H1 (cell line): Measurements from ENCODE around the gene NXPH4. TPM values are rescaled to one million over a fixed set of nuclear protein-coding genes. Genes with fewer than 3 reads are reported as not detected.
A peak's percentile ranks its signal among the peaks of the same experiment; 100 is the strongest.

Source experiments
- CTCF ChIA-PET: fragments of 300-600 bp; sonication (Branson Sonifier 250); formaldehyde crosslinking; loops from one replicate; lab custom pipeline; 2021; ENCODE audit not compliant: partially characterized antibody; lab: Charles Lee
- POLR2A ChIA-PET: fragments of 300-600 bp; sonication (Branson Sonifier 250); formaldehyde crosslinking; loops from one replicate; lab custom pipeline; 2021; ENCODE audit warnings: inconsistent platforms; ENCODE audit not compliant: partially characterized antibody; lab: Charles Lee
- DNase-seq, 2 experiments: peaks; one replicate each; pipeline versions ENCODE4 v3.0.0 to v3.0.0-alpha.2; 2010 to 2022; ENCODE audit warnings: low spot score in 2 of 2, low read depth in 1 of 2, mixed read lengths in 1 of 2
- FAIRE-seq: peaks from 2 replicates; lab custom pipeline; 2011; peaks lifted over from hg19 to GRCh38; lab: Jason Lieb, UNC
- H2AFZ ChIP-seq: 2 replicates; pipeline ENCODE4 v1.8.1; 2012; ENCODE audit warnings: low read length, inconsistent platforms
- H2AK5ac ChIP-seq: 2 replicates; pipeline ENCODE4 v1.6.1; 2013; ENCODE audit warnings: low read depth, low read length
- H2BK120ac ChIP-seq: replicated peaks from 2 replicates; pipeline ENCODE3; 2013; ENCODE audit warnings: low read depth, low read length, inconsistent platforms
- H2BK12ac ChIP-seq: 2 replicates; pipeline ENCODE4 v1.6.1; 2013; ENCODE audit warnings: low read depth, low read length
- H2BK15ac ChIP-seq: 2 replicates; pipeline ENCODE4 v1.6.1; 2013; ENCODE audit warnings: low read length
- H2BK20ac ChIP-seq: 2 replicates; pipeline ENCODE4 v1.6.1; 2013; ENCODE audit warnings: low read length
- H2BK5ac ChIP-seq: 2 replicates; pipeline ENCODE4 v1.6.1; 2013; ENCODE audit warnings: low read depth, low read length
- H3K14ac ChIP-seq: 2 replicates; pipeline ENCODE4 v1.6.1; 2013; ENCODE audit warnings: inconsistent platforms; ENCODE audit not compliant: insufficient read length
- H3K18ac ChIP-seq: 2 replicates; pipeline ENCODE4 v1.6.1; 2013; ENCODE audit warnings: low read length; ENCODE audit errors: extremely low read depth
- H3K23ac ChIP-seq: 2 replicates; pipeline ENCODE4 v1.6.1; 2013; ENCODE audit warnings: inconsistent platforms; ENCODE audit not compliant: insufficient read length
- H3K23me2 ChIP-seq: 2 replicates; pipeline ENCODE4 v1.6.1; 2013; ENCODE audit warnings: low read depth, low read length
- H3K27ac ChIP-seq: 2 replicates; pipeline ENCODE4 v1.6.1; 2011; ENCODE audit warnings: low read depth, low read length, inconsistent platforms
- H3K27me3 ChIP-seq, 4 experiments: replicated peaks in 1 of 4; 1 replicate in 1 of 4; 2 replicates in 3 of 4; pipeline versions ENCODE4 v1.6.1 to v1.8.1; 2011 to 2013; ENCODE audit warnings: low read length in 3 of 4, mild to moderate bottlenecking in 3 of 4, inconsistent platforms in 2 of 4, mixed read lengths in 2 of 4, moderate library complexity in 1 of 4; ENCODE audit not compliant: control insufficient read depth in 3 of 4, insufficient read depth in 3 of 4; ENCODE audit errors: extremely low read depth in 1 of 4
- H3K36me3 ChIP-seq, 4 experiments: 2 replicates each; pipeline versions ENCODE4 v1.6.1 to v1.8.1; 2011 to 2013; ENCODE audit warnings: mild to moderate bottlenecking in 4 of 4, low read length in 3 of 4, moderate library complexity in 2 of 4, control low read depth in 1 of 4, inconsistent platforms in 1 of 4; ENCODE audit not compliant: insufficient read depth in 4 of 4, control insufficient read depth in 2 of 4
- H3K4ac ChIP-seq: replicated peaks from 2 replicates; pipeline ENCODE3; 2013; ENCODE audit warnings: low read length, low read depth, mixed read lengths, inconsistent platforms; ENCODE audit not compliant: insufficient read length
- H3K4me1 ChIP-seq, 4 experiments: replicated peaks in 1 of 4; 1 replicate in 1 of 4; 2 replicates in 3 of 4; pipeline versions ENCODE4 v1.6.1 to v1.8.1; 2011 to 2013; ENCODE audit warnings: low read length in 3 of 4, inconsistent platforms in 2 of 4, mixed read lengths in 1 of 4; ENCODE audit not compliant: insufficient read depth in 4 of 4, control insufficient read depth in 3 of 4
- H3K4me2 ChIP-seq, 2 experiments: 2 replicates each; pipeline versions ENCODE4 v1.6.1 to v1.8.1; 2011 to 2013; ENCODE audit warnings: low read depth in 2 of 2, low read length in 2 of 2, control low read depth in 1 of 2, inconsistent platforms in 1 of 2, mild to moderate bottlenecking in 1 of 2; ENCODE audit not compliant: insufficient read depth in 1 of 2
- H3K4me3 ChIP-seq, 4 experiments: fragments of 200-600, 300-600 bp in 1 of 4; sonication (generic), shearing (Covaris generic), sonication (Bioruptor Twin) in 1 of 4; 2 replicates each; pipeline versions ENCODE4 v1.5.1 to v1.8.1; 2011 to 2016; ENCODE audit warnings: low read length in 4 of 4, low read depth in 3 of 4, control low read depth in 2 of 4, inconsistent platforms in 2 of 4, mild to moderate bottlenecking in 2 of 4, mixed read lengths in 1 of 4, moderate library complexity in 1 of 4; ENCODE audit not compliant: insufficient read depth in 2 of 4; ENCODE audit errors: extremely low read depth in 1 of 4
- H3K56ac ChIP-seq: replicated peaks from 2 replicates; pipeline ENCODE3; 2013; ENCODE audit warnings: low read depth, mild to moderate bottlenecking, mixed read lengths, low read length, inconsistent platforms; ENCODE audit not compliant: insufficient read length
- H3K79me1 ChIP-seq: 2 replicates; pipeline ENCODE4 v1.6.1; 2013; ENCODE audit warnings: low read depth, low read length, control low read depth
- H3K79me2 ChIP-seq, 2 experiments: 2 replicates each; pipeline versions ENCODE4 v1.6.1 to v1.8.1; 2012 to 2013; ENCODE audit warnings: low read length in 2 of 2, mild to moderate bottlenecking in 2 of 2, inconsistent platforms in 1 of 2; ENCODE audit not compliant: insufficient read depth in 2 of 2, control insufficient read depth in 1 of 2
- H3K9ac ChIP-seq, 4 experiments: replicated peaks in 1 of 4; 1 replicate in 1 of 4; 2 replicates in 3 of 4; pipeline versions ENCODE4 v1.6.1 to v1.8.1; 2011 to 2013; ENCODE audit warnings: low read depth in 3 of 4, low read length in 3 of 4, control low read depth in 2 of 4, mild to moderate bottlenecking in 2 of 4, moderate library complexity in 2 of 4, inconsistent platforms in 1 of 4; ENCODE audit errors: extremely low read depth in 1 of 4
- H3K9me3 ChIP-seq, 2 experiments: 2 replicates each; pipeline versions ENCODE4 v1.6.1 to v1.8.1; 2012 to 2013; ENCODE audit warnings: mild to moderate bottlenecking in 2 of 2, moderate library complexity in 2 of 2, control low read depth in 1 of 2, inconsistent platforms in 1 of 2, low read depth in 1 of 2, low read length in 1 of 2, mixed read lengths in 1 of 2; ENCODE audit not compliant: insufficient read depth in 2 of 2
- H4K20me1 ChIP-seq, 2 experiments: replicated peaks in 1 of 2; 2 replicates each; pipeline versions ENCODE3 to v1.8.1; 2011 to 2013; ENCODE audit warnings: inconsistent platforms in 2 of 2, low read length in 2 of 2, mild to moderate bottlenecking in 1 of 2; ENCODE audit not compliant: insufficient read depth in 2 of 2, control insufficient read depth in 1 of 2
- H4K5ac ChIP-seq: 2 replicates; pipeline ENCODE4 v1.6.1; 2013; ENCODE audit warnings: low read length, low read depth, mixed read lengths, inconsistent platforms; ENCODE audit not compliant: insufficient read length
- H4K8ac ChIP-seq: 2 replicates; pipeline ENCODE4 v1.8.0; 2013; ENCODE audit warnings: mild to moderate bottlenecking, moderate library complexity, low read length, inconsistent platforms; ENCODE audit not compliant: insufficient read depth; ENCODE audit errors: extremely low read depth
- H4K91ac ChIP-seq: replicated peaks from 2 replicates; pipeline ENCODE3; 2013; ENCODE audit warnings: low read length, mixed read lengths, inconsistent platforms; ENCODE audit not compliant: insufficient read length
- CTCF ChIP-seq, 3 experiments: IDR thresholded peaks; 1 replicate in 2 of 3; 2 replicates in 1 of 3; pipeline versions ENCODE4 v1.5.1 to v1.6.1; 2011; ENCODE audit warnings: low read length in 3 of 3, mild to moderate bottlenecking in 3 of 3, inconsistent platforms in 2 of 3, low read depth in 1 of 3, moderate library complexity in 1 of 3; ENCODE audit not compliant: insufficient read depth in 1 of 3; ENCODE audit errors: control extremely low read depth in 1 of 3
- MAX ChIP-seq: IDR thresholded peaks from 2 replicates; pipeline ENCODE4 v1.6.1; 2012; ENCODE audit warnings: inconsistent platforms
- SRF ChIP-seq: IDR thresholded peaks from 2 replicates; pipeline ENCODE4 v1.6.1; 2011; ENCODE audit warnings: mild to moderate bottlenecking, low read depth, low read length, moderate library complexity
- SUZ12 ChIP-seq: fragments of 200-600 bp; sonication (generic); IDR thresholded peaks from 2 replicates; pipeline ENCODE4 v1.6.1; 2012; ENCODE audit warnings: mild to moderate bottlenecking, inconsistent platforms, low read length, moderate library complexity, mixed read lengths
- WGBS, 2 experiments: shearing (Covaris generic) in 1 of 2; methylation state at CpG; one replicate each; pipeline versions ENCODE4 v1.1.6 to v1.1.7; 2013 to 2015; ENCODE audit warnings: low lambda C conversion rate in 2 of 2, mixed read lengths in 2 of 2, inconsistent platforms in 1 of 2, low coverage in 1 of 2, missing lambda C conversion rate in 1 of 2; ENCODE audit not compliant: insufficient replicate concordance in 2 of 2, insufficient coverage in 1 of 2, insufficient read length in 1 of 2; ENCODE audit errors: extremely low coverage in 1 of 2, missing lambda C conversion rate in 1 of 2; 5-methylcytosine and 5-hydroxymethylcytosine counted together
- polyA plus RNA-seq, 7 experiments: library from polyadenylated mRNA; depleted of rRNA in 3 of 7; stranded (reverse) in 5 of 7; unstranded in 2 of 7; fragments of >200 nt in 5 of 7; fragments of 200-250 nt in 2 of 7; gene quantifications; 1 replicate in 5 of 7; 2 replicates in 1 of 7; 4 replicates in 1 of 7; pipeline versions ENCODE4 v1.2.1 to v1.2.3, GENCODE V29; 2011 to 2013; ENCODE audit warnings: missing spikeins in 2 of 7, mixed read lengths in 2 of 7
- total RNA-seq: library from RNA; stranded (reverse); fragmentation: NEBNext Ultra II Directional; extraction: Animal tissue kit (Norgen Biotek cat#: 25700); gene quantifications from 2 replicates; pipeline ENCODE4 v1.2.1, GENCODE V29; 2021

NXPH4 gene
- total and polyA plus RNA-seq, 2 of the 8 experiments (the other 6 are each of a cell fraction or from before 2014, with no cell fraction given) = 0.92 to 1.7 TPM

DNA sequence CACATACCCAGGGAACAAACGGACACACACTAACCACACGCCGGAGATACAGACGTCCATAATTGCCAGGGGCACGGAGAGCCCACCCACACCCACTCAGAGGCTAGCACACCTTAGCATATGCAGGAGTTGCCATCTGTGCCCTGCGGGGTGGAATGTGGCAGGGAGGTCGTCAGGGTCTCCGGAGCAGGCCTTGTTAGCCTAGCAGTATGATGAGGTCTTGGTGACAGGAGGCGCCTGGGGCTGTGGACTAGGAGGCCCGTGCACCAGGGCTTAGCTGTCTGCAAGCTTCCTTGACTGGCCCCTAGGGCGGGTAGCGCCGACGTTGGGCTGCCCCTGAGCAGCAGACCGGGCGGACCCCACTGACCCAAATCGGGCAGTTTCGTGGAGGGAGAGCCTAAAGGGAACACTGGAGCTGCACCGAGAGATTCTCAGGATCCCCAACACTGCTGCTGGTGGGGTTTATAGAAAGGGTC lies 24.4 kb downstream of the NXPH4 start:
- H4K8ac ChIP-seq = no peak overlapping the region
- no peaks in the 10 kb centered on the region for H3K79me1 ChIP-seq
- H3K56ac ChIP-seq = no peak overlapping the region
- no peaks in the 10 kb centered on the region for H3K79me2 ChIP-seq
- H3K9me3 ChIP-seq = no peaks in the 10 kb centered on the region
- H4K5ac ChIP-seq = no peak overlapping the region
- H4K91ac ChIP-seq = no peak overlapping the region
- H3K4me2 ChIP-seq = peak overlapping the region; percentile 89 to 91
- H2BK12ac ChIP-seq = peak overlapping the region; percentile 71; the same call in 1 of the 2 replicates
- no peak overlapping the region for H3K4ac ChIP-seq
- H3K23ac ChIP-seq = no peak overlapping the region
- peak overlapping the region; percentile 42 to 67 (median 46); a peak in 6 of 8 replicates for H3K4me3 ChIP-seq
- FAIRE-seq (no peak), DNase-seq (peak in 1 of 2 experiments; percentile 68)
- ChIA-PET POLR2A (interaction anchor here (0.7 to 23.7 kb wide), 15 partner anchors 8 to 278 kb away, joined by 3 to 852 read pairs (median 4); partner anchors contain the start of genes INHBE, LRP1, NXPH4 and SHMT2), CTCF (interaction anchor here (1.0 to 27.9 kb wide), 12 partner anchors 10 to 234 kb away, joined by 3 to 726 read pairs (median 7); partner anchors contain the start of genes GLI1, INHBE, NXPH4 and SHMT2)
- peak overlapping the region; percentile 87 for H3K18ac ChIP-seq
- H3K27ac ChIP-seq = no peak overlapping the region
- H3K36me3 ChIP-seq = no peaks in the 10 kb centered on the region
- no peak overlapping the region for H2BK5ac ChIP-seq
- TF ChIP-seq CTCF (IDR thresholded peaks at IDR 0.05; ENCODE audit: control extremely low read depth in 1 of 3, insufficient read depth in 1 of 3, low read depth in 1 of 3, low read length in 3 of 3) (peak in 1 of 3 experiments; percentile 19; a peak in 1 of 4 replicates), SUZ12 (no peak; the same call in 1 of the 2 replicates), MAX (no peak), SRF (no peak)
- no peak overlapping the region for H2BK120ac ChIP-seq
- WGBS, 2 experiments = 9% methylated on average over 19 of the region's 19 CpGs; no CpG with 5 or more reads in 1 of the 2 experiments
- no peak overlapping the region for H2AFZ ChIP-seq
- H3K9ac ChIP-seq = no peak overlapping the region
- peak overlapping the region; percentile 87 for H2AK5ac ChIP-seq
- H3K14ac ChIP-seq = no peak overlapping the region
- H3K27me3 ChIP-seq = peaks cover 59 to 78% (median 73%) of the 10 kb centered on the region in 4 experiments
- H3K23me2 ChIP-seq = peaks cover 26% of the 10 kb centered on the region
- peaks cover 6 to 61% (median 37%) of the 10 kb centered on the region in 4 experiments; a peak in 6 of 7 replicates for H3K4me1 ChIP-seq
- peaks cover 9 to 14% of the 10 kb centered on the region in 2 experiments for H4K20me1 ChIP-seq
- no peak overlapping the region for H2BK20ac ChIP-seq
- peak overlapping the region; percentile 72; the same call in 1 of the 2 replicates for H2BK15ac ChIP-seq
